ENCODE results near the gene ST6GALNAC6. TPM values are rescaled to one million over a fixed set of nuclear protein-coding genes. Genes with fewer than 3 reads are reported as not detected.

The ST6GALNAC6 gene
- total RNA-seq, 1 donor from 2014 or later: 34.0 TPM

Small RNA genes within 50 kb of the gene (small RNA-seq; reads per million reads assigned to genes)
- gene MIR4672 (ENCODE audit: low replicate concordance) (0.16 reads per million, percentile 9 among the genes with 10 or more reads in this experiment), gene RNA5SP296 (ENCODE audit: low replicate concordance) (not detected)

Other genes with a start within 250 kb of the ST6GALNAC6 start
- gene CFAP157, start 192.6 kb downstream of the ST6GALNAC6 start, total RNA-seq: not detected
- gene PTRH1, start 183.9 kb downstream of the ST6GALNAC6 start, total RNA-seq: 7.3 TPM
- gene TTC16, start 183.5 kb downstream of the ST6GALNAC6 start, total RNA-seq: not detected
- gene TOR2A, start 164.3 kb downstream of the ST6GALNAC6 start, total RNA-seq: 2.8 TPM
- 13.6 TPM for gene SH2D3C, start 120.9 kb downstream of the ST6GALNAC6 start, total RNA-seq
- gene CDK9, start 113.6 kb downstream of the ST6GALNAC6 start, total RNA-seq: 47.2 TPM
- 52.9 TPM for gene FPGS, start 96.7 kb downstream of the ST6GALNAC6 start, total RNA-seq
- gene ENG, start 44.9 kb downstream of the ST6GALNAC6 start, total RNA-seq: 11.6 TPM
- 416 TPM for gene AK1, start 21.9 kb downstream of the ST6GALNAC6 start, total RNA-seq
- 39.8 TPM for gene ST6GALNAC4, start 17.4 kb upstream of the ST6GALNAC6 start, total RNA-seq
- gene PIP5KL1, start 31.2 kb upstream of the ST6GALNAC6 start, total RNA-seq: not detected
- gene DPM2, start 38.3 kb upstream of the ST6GALNAC6 start, total RNA-seq: 11.6 TPM
- 13.6 TPM for gene EEIG1, start 81.4 kb upstream of the ST6GALNAC6 start, total RNA-seq
- 9.6 TPM for gene NAIF1, start 167.7 kb upstream of the ST6GALNAC6 start, total RNA-seq
- gene SLC25A25, start 168.6 kb upstream of the ST6GALNAC6 start, total RNA-seq: 39.2 TPM
- 55.2 TPM for gene PTGES2, start 228.1 kb upstream of the ST6GALNAC6 start, total RNA-seq
- 19.7 TPM for gene LCN2, start 249.8 kb upstream of the ST6GALNAC6 start, total RNA-seq